PC-3 (cell line): Measurements from ENCODE around the gene GABBR1. TPM values are rescaled to one million over a fixed set of nuclear protein-coding genes. Genes with fewer than 3 reads are reported as not detected.

Source experiments
- ATAC-seq: fragments of 200-7000 bp; cut with Tn5 transposase; 2 replicates; pipeline ENCODE4 v1.9.1; 2020; ENCODE audit warnings: mild to moderate bottlenecking, moderate library complexity
- BruUV-seq: library from RNA; stranded (reverse); fragments of 400-500 nt; replicated peaks from 2 replicates; lab custom pipeline; 2021; lab: Mats Ljungman, UMichigan
- CTCF ChIA-PET: fragments of 300-600 bp; sonication (Branson Sonifier 250); formaldehyde crosslinking; loops from one replicate; lab custom pipeline; 2022; ENCODE audit warnings: antibody characterized with exemption; lab: Charles Lee
- POLR2A ChIA-PET: fragments of 300-600 bp; sonication (Branson Sonifier 250); formaldehyde crosslinking; loops from one replicate; lab custom pipeline; 2022; ENCODE audit warnings: antibody characterized with exemption; ENCODE audit not compliant: unreplicated experiment; lab: Charles Lee
- DNase-seq: peaks from one replicate; pipeline ENCODE4 v3.0.0-alpha.2; 2015
- H2AFZ ChIP-seq: fragments of 300-600 bp; sonication (generic); 2 replicates; pipeline ENCODE4 v1.6.0; 2016; ENCODE audit warnings: antibody characterized with exemption, low read length
- H3F3A ChIP-seq: fragments of 300-600 bp; sonication (generic); one replicate; pipeline ENCODE4 v1.6.0; 2017; ENCODE audit warnings: antibody characterized with exemption, low read length, control low read depth, mild to moderate bottlenecking; ENCODE audit not compliant: unreplicated experiment
- H3K27ac ChIP-seq: fragments of 300-600 bp; sonication (generic); 2 replicates; pipeline ENCODE4 v1.5.1; 2016; ENCODE audit warnings: mild to moderate bottlenecking, low read length
- H3K27me3 ChIP-seq: fragments of 300-600 bp; sonication (generic); 2 replicates; pipeline ENCODE4 v1.6.1; 2016; ENCODE audit warnings: low read length, mixed read lengths
- H3K36me3 ChIP-seq: fragments of 300-600 bp; sonication (generic); 2 replicates; pipeline ENCODE4 v1.6.1; 2016; ENCODE audit warnings: low read depth, mixed run types, low read length, mixed read lengths
- H3K4me1 ChIP-seq: fragments of 300-600 bp; sonication (generic); 2 replicates; pipeline ENCODE4 v1.5.1; 2016; ENCODE audit warnings: low read length; ENCODE audit not compliant: insufficient read depth
- H3K4me2 ChIP-seq: fragments of 300-600 bp; sonication (generic); 2 replicates; pipeline ENCODE4 v1.6.0; 2016; ENCODE audit warnings: low read length
- H3K4me3 ChIP-seq: fragments of 300-600 bp; sonication (generic); 2 replicates; pipeline ENCODE4 v1.5.1; 2016; ENCODE audit warnings: mild to moderate bottlenecking, low read length, mixed read lengths
- H3K79me2 ChIP-seq: fragments of 300-600 bp; sonication (generic); 2 replicates; pipeline ENCODE4 v1.6.1; 2017; ENCODE audit warnings: low read length, mixed read lengths
- H3K9ac ChIP-seq: fragments of 300-600 bp; sonication (generic); 2 replicates; pipeline ENCODE4 v1.6.0; 2016; ENCODE audit warnings: mild to moderate bottlenecking, low read length
- H3K9me2 ChIP-seq: fragments of 300-600 bp; sonication (generic); replicated peaks from 2 replicates; pipeline ENCODE4 v1.6.1; 2016; ENCODE audit warnings: mixed run types, low read length, mixed read lengths
- H3K9me3 ChIP-seq: fragments of 300-600 bp; sonication (generic); 2 replicates; pipeline ENCODE4 v1.6.1; 2016; ENCODE audit warnings: low read length, mixed read lengths
- H4K20me1 ChIP-seq: fragments of 300-600 bp; sonication (generic); 2 replicates; pipeline ENCODE4 v1.6.1; 2016; ENCODE audit warnings: low read length, mixed read lengths
- CTCF ChIP-seq: fragments of 300-600 bp; sonication (generic); conservative IDR thresholded peaks from 2 replicates; pipeline ENCODE4 v1.5.1; 2017; ENCODE audit warnings: antibody characterized with exemption, low read depth, mild to moderate bottlenecking, low read length
- EZH2 ChIP-seq: fragments of 300-600 bp; sonication (generic); IDR thresholded peaks from one replicate; pipeline ENCODE4 v1.6.1; 2017; ENCODE audit warnings: antibody characterized with exemption, mild to moderate bottlenecking, low read length; ENCODE audit not compliant: unreplicated experiment
- EZH2phosphoT487 ChIP-seq: fragments of 300-600 bp; sonication (generic); IDR thresholded peaks from 2 replicates; pipeline ENCODE4 v1.6.1; 2018; ENCODE audit warnings: mild to moderate bottlenecking, antibody characterized with exemption, low read length, borderline replicate concordance
- intact Hi-C: fragments of 100-400 bp; cut with micrococcal nuclease; formaldehyde crosslinking; loops from 2 replicates; pipeline ENCODE4 v1.9.0; 2023
- total RNA-seq: library from RNA; depleted of rRNA; stranded (reverse); fragments of >200 nt; gene quantifications from 2 replicates; pipeline ENCODE4 v1.2.3, GENCODE V29; 2014

GABBR1 gene
- total RNA-seq, 1 experiment from 2014 or later, result 5.5 TPM

DNA sequence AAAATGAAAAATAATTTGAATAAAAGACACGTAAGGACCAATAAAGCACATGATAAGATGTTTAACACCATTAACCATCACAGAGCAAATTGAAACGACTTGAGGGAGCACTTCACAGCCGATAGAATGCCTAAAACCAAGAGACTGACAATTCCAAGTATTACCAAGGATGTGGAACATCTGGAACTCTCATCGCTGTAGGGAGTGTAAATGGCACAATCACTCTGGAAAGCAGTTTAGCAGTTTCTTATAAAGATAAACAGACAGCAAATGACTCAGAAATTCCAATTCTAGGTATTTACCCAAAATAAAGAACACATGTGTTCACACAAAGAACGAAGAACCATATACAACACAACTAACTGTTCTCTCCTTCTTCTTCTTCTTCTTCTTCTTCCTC lies 65.0 kb downstream of the GABBR1 start:
- ChIA-PET CTCF (no interaction called here), POLR2A (no interaction called here)
- Histone ChIP-seq H3K9ac (no peak overlapping the region), H3K9me2 (no peaks in the 10 kb centered on the region), H4K20me1 (no peaks in the 10 kb centered on the region), H3K27ac (no peak overlapping the region), H3K9me3 (no peaks in the 10 kb centered on the region), H3F3A (no peaks in the 10 kb centered on the region), H3K4me3 (no peak overlapping the region), H3K4me2 (no peak overlapping the region), H3K36me3 (no peaks in the 10 kb centered on the region), H3K27me3 (peaks cover 68% of the 10 kb centered on the region), H2AFZ (no peak overlapping the region), H3K79me2 (no peaks in the 10 kb centered on the region), H3K4me1 (no peaks in the 10 kb centered on the region)
- no peak for TF ChIP-seq CTCF
- TF ChIP-seq EZH2, result no peak
- TF ChIP-seq EZH2phosphoT487, result no peak
- ATAC-seq (no peak), DNase-seq (no peak)
- BruUV-seq, result no TSS peak
- intact Hi-C loops, result no loop called here

GRCh38 chr6:29567541-29567940 lies 65.4 kb downstream of the GABBR1 start:
- ATAC-seq, result no peak
- intact Hi-C loops, result no loop called here
- H3K4me1 ChIP-seq, result no peaks in the 10 kb centered on the region

More at GRCh38 chr6:29567541-29567940, 65.4 kb downstream of the GABBR1 start:
- Histone ChIP-seq H3K4me3 (no peak overlapping the region), H2AFZ (no peak overlapping the region), H3K36me3 (no peaks in the 10 kb centered on the region), H3K9ac (no peak overlapping the region), H3K27ac (no peak overlapping the region), H3K9me2 (no peaks in the 10 kb centered on the region), H3K4me2 (no peak overlapping the region), H4K20me1 (no peaks in the 10 kb centered on the region), H3F3A (no peaks in the 10 kb centered on the region), H3K9me3 (no peaks in the 10 kb centered on the region), H3K79me2 (no peaks in the 10 kb centered on the region), H3K27me3 (peaks cover 72% of the 10 kb centered on the region)
- TF ChIP-seq EZH2 (no peak), CTCF (no peak), EZH2phosphoT487 (no peak)
- BruUV-seq, result no TSS peak
- ChIA-PET POLR2A (no interaction called here), CTCF (no interaction called here)
- DNase-seq, result no peak
